Endothelial cell of umbilical vein (primary cell): ENCODE data around the gene MYO15A. TPM values are rescaled to one million over a fixed set of nuclear protein-coding genes. Genes with fewer than 3 reads are reported as not detected.

Experiments
- BruUV-seq: library from RNA; stranded (reverse); fragments of 400-500 nt; replicated peaks from 2 replicates; lab custom pipeline; 2021; lab: Mats Ljungman, UMichigan
- CTCF ChIA-PET: fragments of 300-600, 350-600 bp; sonication (Branson Sonifier 250); formaldehyde crosslinking; loops from one replicate; lab custom pipeline; 2021; ENCODE audit warnings: antibody characterized with exemption, inconsistent platforms; lab: Charles Lee
- POLR2A ChIA-PET: fragments of 300-600, 350-600 bp; sonication (Branson Sonifier 250); formaldehyde crosslinking; loops from one replicate; lab custom pipeline; 2021; ENCODE audit warnings: antibody characterized with exemption, inconsistent platforms; lab: Charles Lee
- DNase-seq: peaks from one replicate; pipeline ENCODE4 v3.0.0-alpha.2; 2011; ENCODE audit warnings: low read depth, low spot score
- FAIRE-seq: peaks from 2 replicates; lab custom pipeline; 2011; peaks lifted over from hg19 to GRCh38; lab: Jason Lieb, UNC
- H2AFZ ChIP-seq: 2 replicates; pipeline ENCODE4 v1.6.0; 2012; ENCODE audit warnings: low read depth, low read length, control low read depth, inconsistent platforms
- H3K27ac ChIP-seq: 2 replicates; pipeline ENCODE4 v1.5.1; 2011; ENCODE audit warnings: low read depth, mild to moderate bottlenecking, control low read depth, low read length, moderate library complexity; ENCODE audit not compliant: insufficient read depth
- H3K27me3 ChIP-seq, 2 experiments: 2 replicates each; pipeline versions ENCODE4 v1.6.0 to v1.6.1; 2011; ENCODE audit warnings: low read length in 2 of 2, mixed read lengths in 1 of 2; ENCODE audit not compliant: control insufficient read depth in 2 of 2, insufficient read depth in 2 of 2
- H3K36me3 ChIP-seq, 2 experiments: 2 replicates in 1 of 2; 3 replicates in 1 of 2; pipeline ENCODE4 v1.5.1; 2011; ENCODE audit warnings: low read length in 2 of 2, mild to moderate bottlenecking in 1 of 2, moderate library complexity in 1 of 2; ENCODE audit not compliant: control insufficient read depth in 2 of 2, insufficient read depth in 2 of 2; ENCODE audit errors: extremely low read depth in 1 of 2
- H3K4me1 ChIP-seq: 3 replicates; pipeline ENCODE4 v1.5.1; 2011; ENCODE audit warnings: mild to moderate bottlenecking, low read length; ENCODE audit not compliant: control insufficient read depth, insufficient read depth; ENCODE audit errors: extremely low read depth
- H3K4me2 ChIP-seq: 2 replicates; pipeline ENCODE4 v1.6.1; 2011; ENCODE audit warnings: low read length, control low read depth, mixed read lengths; ENCODE audit not compliant: insufficient read depth
- H3K4me3 ChIP-seq, 3 experiments: fragments of 200-600 bp in 1 of 3; sonication (generic), shearing (Covaris generic) in 1 of 3; replicated peaks in 1 of 3; 2 replicates each; pipeline ENCODE4 v1.5.1; 2011 to 2016; ENCODE audit warnings: control low read depth in 3 of 3, low read length in 3 of 3, mild to moderate bottlenecking in 2 of 3, inconsistent platforms in 1 of 3, low read depth in 1 of 3, moderate library complexity in 1 of 3; ENCODE audit not compliant: insufficient read depth in 1 of 3
- H3K79me2 ChIP-seq: 2 replicates; pipeline ENCODE4 v1.6.0; 2012; ENCODE audit warnings: low read length, inconsistent platforms; ENCODE audit not compliant: control insufficient read depth, insufficient read depth
- H3K9ac ChIP-seq: replicated peaks from 2 replicates; pipeline ENCODE3; 2011; ENCODE audit warnings: low read length, control low read depth; ENCODE audit not compliant: insufficient read depth; ENCODE audit errors: extremely low read depth
- H3K9me1 ChIP-seq: replicated peaks from 3 replicates; pipeline ENCODE4 v1.6.0; 2011; ENCODE audit warnings: mild to moderate bottlenecking, low read length; ENCODE audit not compliant: control insufficient read depth, insufficient read depth; ENCODE audit errors: extremely low read depth
- H3K9me3 ChIP-seq: replicated peaks from 2 replicates; pipeline ENCODE4 v1.5.1; 2012; ENCODE audit warnings: low read length, inconsistent platforms; ENCODE audit not compliant: control insufficient read depth, insufficient read depth
- H4K20me1 ChIP-seq: replicated peaks from 2 replicates; pipeline ENCODE3; 2011; ENCODE audit warnings: mild to moderate bottlenecking, low read length; ENCODE audit not compliant: control insufficient read depth, insufficient read depth; ENCODE audit errors: extremely low read depth
- CTCF ChIP-seq, 2 donors: IDR thresholded peaks; 1 replicate in 1 of 2; 2 replicates in 1 of 2; pipeline ENCODE4 v1.5.1; 2011; ENCODE audit warnings: low read length in 2 of 2, mild to moderate bottlenecking in 2 of 2, moderate library complexity in 2 of 2, control low read depth in 1 of 2, inconsistent platforms in 1 of 2, low read depth in 1 of 2; ENCODE audit not compliant: insufficient read depth in 1 of 2; ENCODE audit errors: extremely low read depth in 1 of 2
- EZH2 ChIP-seq: IDR thresholded peaks from 2 replicates; pipeline ENCODE4 v1.6.1; 2012; ENCODE audit warnings: borderline replicate concordance, low read depth, mild to moderate bottlenecking, moderate library complexity, low read length, inconsistent platforms; ENCODE audit not compliant: severe bottlenecking
- FOS ChIP-seq: IDR thresholded peaks from 2 replicates; pipeline ENCODE4 v1.6.1; 2011; ENCODE audit warnings: mild to moderate bottlenecking, low read length, moderate library complexity, borderline replicate concordance; ENCODE audit not compliant: insufficient read depth
- GATA2 ChIP-seq: IDR thresholded peaks from 2 replicates; pipeline ENCODE4 v1.7.0; 2011; ENCODE audit warnings: low read depth, mild to moderate bottlenecking, moderate library complexity, mixed read lengths, low read length; ENCODE audit not compliant: insufficient read length, insufficient read depth
- JUN ChIP-seq: IDR thresholded peaks from 2 replicates; pipeline ENCODE4 v1.6.1; 2011; ENCODE audit warnings: borderline replicate concordance, low read depth; ENCODE audit not compliant: insufficient read length, insufficient read depth
- MYC ChIP-seq: IDR thresholded peaks from one replicate; pipeline ENCODE4 v1.6.1; 2011; ENCODE audit warnings: mild to moderate bottlenecking, low read depth, low read length
- POLR2A ChIP-seq: IDR thresholded peaks from 2 replicates; pipeline ENCODE4 v1.6.1; 2012; ENCODE audit warnings: low read depth, mild to moderate bottlenecking, control low read depth, low read length
- POLR2AphosphoS5 ChIP-seq: IDR thresholded peaks from 2 replicates; pipeline ENCODE4 v1.6.1; 2012; ENCODE audit warnings: low read depth, mild to moderate bottlenecking, control low read depth, low read length, moderate library complexity; ENCODE audit not compliant: insufficient read depth
- dilution Hi-C: fragments of 300-500 bp; cut with MboI; formaldehyde crosslinking; loops from one replicate; pipeline ENCODE4 v1.15.0; 2019; ENCODE audit warnings: low sequenced_read_pairs; ENCODE audit not compliant: extremely low pct_ligation_motif_present
- intact Hi-C: fragments of 100-400 bp; cut with micrococcal nuclease; formaldehyde crosslinking; loops from one replicate; pipeline ENCODE4 v1.10.0; 2022
- polyA plus RNA-seq, 4 experiments: library from polyadenylated mRNA; depleted of rRNA in 3 of 4; stranded (reverse) in 3 of 4; unstranded in 1 of 4; fragments of >200 nt; gene quantifications; 2 replicates each; pipeline versions ENCODE4 v1.2.1 to v1.2.3, GENCODE V29; 2011 to 2012; ENCODE audit warnings: missing spikeins in 1 of 4
- total RNA-seq: library from RNA; stranded (reverse); gene quantifications from 2 replicates; pipeline ENCODE4 v1.2.3, GENCODE V29; 2021
- TF ChIP-seq, protein P1 (sequence below): IDR thresholded peaks from 2 replicates; pipeline ENCODE4 v1.6.1; 2011; ENCODE audit not compliant: insufficient read depth, insufficient read length

MYO15A gene
- total and polyA plus RNA-seq, 2 donors (not counting 3 experiments of a cell fraction or from before 2014, with no cell fraction given) = 0.46 to 0.82 TPM

DNA sequence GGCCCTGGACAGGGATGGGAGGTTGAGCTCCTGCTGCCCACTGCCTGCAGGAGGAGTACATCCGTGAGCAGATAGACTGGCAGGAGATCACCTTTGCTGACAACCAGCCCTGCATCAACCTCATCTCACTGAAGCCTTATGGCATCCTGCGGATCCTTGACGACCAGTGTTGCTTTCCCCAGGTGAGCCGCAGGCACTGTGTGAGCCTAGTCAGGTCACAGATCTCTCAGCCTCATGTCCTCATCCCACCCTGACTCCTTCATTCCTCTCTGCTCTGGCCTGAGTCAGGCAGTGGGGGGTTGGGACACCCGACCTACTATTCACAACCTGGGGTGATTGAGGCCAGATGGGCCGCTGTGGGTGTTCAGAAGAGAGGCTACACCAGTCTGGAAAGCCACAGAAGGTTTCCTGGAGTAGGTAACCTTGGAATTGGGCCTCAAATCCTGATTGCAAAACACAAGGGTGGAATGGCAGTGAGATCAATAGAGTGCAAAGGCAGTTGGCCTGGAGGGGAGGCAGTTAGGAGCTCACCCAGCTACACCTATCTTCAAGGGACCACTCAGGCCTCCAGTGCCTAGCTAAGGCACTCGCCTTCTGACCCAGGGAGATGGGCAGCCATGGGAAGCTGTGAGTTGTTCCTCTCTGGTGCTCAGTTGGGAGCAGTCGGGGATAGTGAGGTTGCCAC, 29.7 kb downstream of the MYO15A start:
- Histone ChIP-seq H3K79me2 (no peaks in the 10 kb centered on the region), H3K9me3 (no peaks in the 10 kb centered on the region), H2AFZ (no peak overlapping the region), H3K36me3 (no peaks in the 10 kb centered on the region), H4K20me1 (no peaks in the 10 kb centered on the region), H3K9ac (no peak overlapping the region), H3K27me3 (no peaks in the 10 kb centered on the region), H3K9me1 (no peaks in the 10 kb centered on the region), H3K27ac (no peak overlapping the region), H3K4me2 (no peak overlapping the region), H3K4me3 (no peak overlapping the region), H3K4me1 (no peaks in the 10 kb centered on the region)
- FAIRE-seq (no peak), DNase-seq (no peak)
- intact Hi-C loops (no loop called here), dilution Hi-C loops (no loop called here)
- CTCF ChIA-PET = interaction anchor here (0.7 to 1.0 kb wide), 2 partner anchors 10 to 52 kb away, joined by 3 read pairs; no protein-coding TSS in a partner anchor
- POLR2A ChIA-PET = no interaction called here
- no peak for TF ChIP-seq FOS
- TF ChIP-seq JUN = no peak
- no peak for TF ChIP-seq MYC
- TF ChIP-seq CTCF (IDR thresholded peaks at IDR 0.05; ENCODE audit: extremely low read depth in 1 of 2, insufficient read depth in 1 of 2, low read depth in 1 of 2, low read length in 2 of 2) = no peak
- TF ChIP-seq, protein P1, sequence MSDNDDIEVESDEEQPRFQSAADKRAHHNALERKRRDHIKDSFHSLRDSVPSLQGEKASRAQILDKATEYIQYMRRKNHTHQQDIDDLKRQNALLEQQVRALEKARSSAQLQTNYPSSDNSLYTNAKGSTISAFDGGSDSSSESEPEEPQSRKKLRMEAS = no peak
- TF ChIP-seq EZH2 = no peak
- TF ChIP-seq GATA2 = no peak
- TF ChIP-seq POLR2A = no peak
- TF ChIP-seq POLR2AphosphoS5 = no peak
- BruUV-seq = no TSS peak
